Lung microvascular endothelial cell (primary cell): ENCODE data around the gene MAP2K3. TPM values are rescaled to one million over a fixed set of nuclear protein-coding genes. Genes with fewer than 3 reads are reported as not detected.

Experiments used
- total RNA-seq: library from RNA; depleted of rRNA; stranded (reverse); fragments of >200 nt; gene quantifications from 2 replicates; pipeline ENCODE4 v1.2.1, GENCODE V29; 2014

Gene MAP2K3
- total RNA-seq, 1 donor from 2014 or later: 10.7 TPM

Other genes starting within 250 kb of the MAP2K3 start
- 194 and 195 TPM in 2 replicates for gene USP22, start 241.7 kb upstream of the MAP2K3 start, total RNA-seq
- 10.2 and 14.9 TPM in 2 replicates for gene DHRS7B, start 157.7 kb upstream of the MAP2K3 start, total RNA-seq
- gene TMEM11, start 70.5 kb upstream of the MAP2K3 start, total RNA-seq: 15.0 and 18.1 TPM in 2 replicates
- 2.6 and 3.6 TPM in 2 replicates for gene NATD1, start 31.3 kb upstream of the MAP2K3 start, total RNA-seq
- gene KCNJ12, start 91.6 kb downstream of the MAP2K3 start, total RNA-seq: 0.44 TPM in 1 of 2 replicates, not detected in the other